H1 (cell line): ENCODE results near the gene KIF26B. TPM values are rescaled to one million over a fixed set of nuclear protein-coding genes. Genes with fewer than 3 reads are reported as not detected.

Experiments used
- BACH1 ChIP-seq: IDR thresholded peaks from 2 replicates; pipeline ENCODE4 v1.6.1; 2012; ENCODE audit warnings: low read length, improper control_type of control experiment
- BRCA1 ChIP-seq: IDR thresholded peaks from 2 replicates; pipeline ENCODE4 v1.6.1; 2012; ENCODE audit warnings: low read depth, low read length, improper control_type of control experiment
- CHD2 ChIP-seq: IDR thresholded peaks from 2 replicates; pipeline ENCODE4 v1.6.1; 2012; ENCODE audit warnings: low read length, improper control_type of control experiment
- EZH2 ChIP-seq: fragments of 200-600 bp; sonication (generic); IDR thresholded peaks from 2 replicates; pipeline ENCODE4 v1.7.1; 2012; ENCODE audit warnings: low read depth, mild to moderate bottlenecking, moderate library complexity, low read length, inconsistent platforms; ENCODE audit not compliant: severe bottlenecking
- FOSL1 ChIP-seq: IDR thresholded peaks from 2 replicates; pipeline ENCODE4 v1.6.1; 2011; ENCODE audit warnings: mild to moderate bottlenecking, low read depth, low read length, moderate library complexity; ENCODE audit not compliant: insufficient read depth
- NRF1 ChIP-seq: IDR thresholded peaks from 2 replicates; pipeline ENCODE4 v1.6.1; 2011; ENCODE audit warnings: mild to moderate bottlenecking, low read depth, low read length, improper control_type of control experiment
- RAD21 ChIP-seq, 2 experiments: IDR thresholded peaks in 1 of 2; conservative IDR thresholded peaks in 1 of 2; 2 replicates each; pipeline ENCODE4 v1.6.1; 2011; ENCODE audit warnings: low read depth in 2 of 2, low read length in 2 of 2, improper control_type of control experiment in 1 of 2, inconsistent platforms in 1 of 2, mild to moderate bottlenecking in 1 of 2, moderate library complexity in 1 of 2
- ZNF274 ChIP-seq: IDR thresholded peaks from 2 replicates; pipeline ENCODE4 v1.7.0; 2012; ENCODE audit warnings: low read length, borderline replicate concordance; ENCODE audit errors: extremely low read depth
- polyA plus RNA-seq, 7 experiments: library from polyadenylated mRNA; depleted of rRNA in 3 of 7; stranded (reverse) in 5 of 7; unstranded in 2 of 7; fragments of >200 nt in 5 of 7; fragments of 200-250 nt in 2 of 7; gene quantifications; 1 replicate in 5 of 7; 2 replicates in 1 of 7; 4 replicates in 1 of 7; pipeline versions ENCODE4 v1.2.1 to v1.2.3, GENCODE V29; 2011 to 2013; ENCODE audit warnings: missing spikeins in 2 of 7, mixed read lengths in 2 of 7
- total RNA-seq: library from RNA; stranded (reverse); fragmentation: NEBNext Ultra II Directional; extraction: Animal tissue kit (Norgen Biotek cat#: 25700); gene quantifications from 2 replicates; pipeline ENCODE4 v1.2.1, GENCODE V29; 2021

Gene KIF26B
- total and polyA plus RNA-seq, 2 of the 8 experiments (the other 6 are each of a cell fraction or from before 2014, with no cell fraction given): 0.06 to 0.28 TPM

GRCh38 chr1:245592189-245592460, 437.3 kb downstream of the KIF26B start (continued):
- TF ChIP-seq RAD21 (IDR thresholded peaks at IDR 0.05 in 1 of 2, conservative IDR thresholded peaks at IDR 0.05 in 1 of 2; ENCODE audit: low read depth in 2 of 2, low read length in 2 of 2) (no peak), NRF1 (no peak), ZNF274 (no peak), BRCA1 (no peak), FOSL1 (no peak), CHD2 (no peak), EZH2 (no peak), BACH1 (no peak)
